GM20431 (cell line): ENCODE data around the gene FBN3.
"Not testable (repeated sequence)": the region's sequence is repeated elsewhere in the genome, so short reads cannot be mapped to it uniquely, and the experiment has no call there.

Experiments
- in situ Hi-C: fragments of 300-500 bp; cut with MseI, MboI; formaldehyde crosslinking; loops from one replicate; pipeline ENCODE4 v1.15.0; 2020; ENCODE audit warnings: low sequenced_read_pairs; ENCODE audit not compliant: unreplicated experiment

The FBN3 gene

GRCh38 chr19:8123683-8124082 lies 25.7 kb downstream of the FBN3 start:
- in situ Hi-C loops = no loop called here

GRCh38 chr19:8120636-8121480 lies 28.5 kb downstream of the FBN3 start:
- in situ Hi-C loops = no loop called here

GRCh38 chr19:8117991-8118390 lies 31.4 kb downstream of the FBN3 start:
- in situ Hi-C loops = no loop called here

- in situ Hi-C loops = no loop called here
Measured at GRCh38 chr19:8116437-8117293, 32.7 kb downstream of the FBN3 start.

- in situ Hi-C loops = no loop called here
Measured at GRCh38 chr19:8115805-8116396, 33.5 kb downstream of the FBN3 start.

GRCh38 chr19:8113017-8113416 lies 36.4 kb downstream of the FBN3 start:
- in situ Hi-C loops = no loop called here

GRCh38 chr19:8111376-8111775 lies 38.0 kb downstream of the FBN3 start:
- in situ Hi-C loops = no loop called here

GRCh38 chr19:8110931-8111330 lies 38.5 kb downstream of the FBN3 start:
- in situ Hi-C loops = no loop called here

GRCh38 chr19:8109890-8110662 lies 39.3 kb downstream of the FBN3 start:
- in situ Hi-C loops = no loop called here

GRCh38 chr19:8109455-8109854 lies 39.9 kb downstream of the FBN3 start:
- in situ Hi-C loops = no loop called here

GRCh38 chr19:8108560-8109445 lies 40.6 kb downstream of the FBN3 start:
- in situ Hi-C loops = no loop called here

- in situ Hi-C loops = no loop called here
Measured at GRCh38 chr19:8107301-8107903, 42.0 kb downstream of the FBN3 start.

GRCh38 chr19:8105471-8105870 lies 43.9 kb downstream of the FBN3 start:
- in situ Hi-C loops = no loop called here

GRCh38 chr19:8101910-8102309 lies 47.5 kb downstream of the FBN3 start:
- in situ Hi-C loops = not testable (repeated sequence)

GRCh38 chr19:8101311-8101710 lies 48.1 kb downstream of the FBN3 start:
- in situ Hi-C loops = no loop called here

- in situ Hi-C loops = no loop called here
Measured at GRCh38 chr19:8097681-8098567, 51.5 kb downstream of the FBN3 start.

GRCh38 chr19:8097198-8097597 lies 52.2 kb downstream of the FBN3 start:
- in situ Hi-C loops = no loop called here

- in situ Hi-C loops = no loop called here
Measured at GRCh38 chr19:8096071-8096470, 53.3 kb downstream of the FBN3 start.
